Fibroblast of skin of right biceps (primary cell): ENCODE measurements around the gene CTNNA3.
A peak's percentile ranks its signal among the peaks of the same experiment; 100 is the strongest.

Experiments
- DNase-seq: peaks from one replicate; pipeline ENCODE4 v3.0.0-alpha.2; 2013

CTNNA3 gene

DNA sequence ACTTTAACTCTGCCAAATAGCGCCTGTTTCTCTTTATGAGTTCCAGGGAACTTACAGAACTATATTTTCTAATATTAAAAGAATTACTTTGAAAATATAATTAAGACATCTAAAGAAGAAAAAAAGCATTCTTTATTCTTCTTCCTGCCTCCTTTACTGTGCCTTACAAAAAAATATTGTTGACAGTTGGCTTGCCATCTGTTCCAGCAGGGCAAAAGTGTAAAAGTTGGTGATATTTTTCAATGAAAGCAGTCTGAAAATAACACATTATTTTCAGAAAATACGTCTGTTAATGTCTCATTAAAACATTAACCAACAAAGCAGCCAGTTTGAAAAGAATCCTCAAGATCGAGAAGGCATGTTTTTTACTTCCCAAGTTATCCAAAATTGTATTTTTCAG is 1802.3 kb downstream of the CTNNA3 start:
- DNase-seq: no peak

DNA sequence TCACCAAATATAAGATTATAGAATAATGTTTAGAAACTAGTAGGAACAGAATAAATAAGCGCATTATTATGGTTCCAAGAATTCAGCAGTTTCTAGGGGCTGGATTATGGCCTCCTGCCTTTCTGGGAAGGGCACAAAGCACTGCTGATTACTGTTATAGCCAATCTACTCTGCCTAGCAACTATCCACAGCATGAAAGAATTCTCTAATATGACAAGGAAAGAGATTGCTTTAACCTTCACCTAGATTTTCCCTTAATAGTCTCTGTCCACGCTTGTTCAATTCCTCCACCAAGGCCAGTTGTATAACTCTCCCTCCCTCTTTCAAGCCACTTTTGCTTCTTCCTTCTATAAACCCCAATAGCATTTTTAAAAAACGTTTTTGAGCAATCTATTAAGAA is 1803.7 kb downstream of the CTNNA3 start:
- DNase-seq: no peak

DNA sequence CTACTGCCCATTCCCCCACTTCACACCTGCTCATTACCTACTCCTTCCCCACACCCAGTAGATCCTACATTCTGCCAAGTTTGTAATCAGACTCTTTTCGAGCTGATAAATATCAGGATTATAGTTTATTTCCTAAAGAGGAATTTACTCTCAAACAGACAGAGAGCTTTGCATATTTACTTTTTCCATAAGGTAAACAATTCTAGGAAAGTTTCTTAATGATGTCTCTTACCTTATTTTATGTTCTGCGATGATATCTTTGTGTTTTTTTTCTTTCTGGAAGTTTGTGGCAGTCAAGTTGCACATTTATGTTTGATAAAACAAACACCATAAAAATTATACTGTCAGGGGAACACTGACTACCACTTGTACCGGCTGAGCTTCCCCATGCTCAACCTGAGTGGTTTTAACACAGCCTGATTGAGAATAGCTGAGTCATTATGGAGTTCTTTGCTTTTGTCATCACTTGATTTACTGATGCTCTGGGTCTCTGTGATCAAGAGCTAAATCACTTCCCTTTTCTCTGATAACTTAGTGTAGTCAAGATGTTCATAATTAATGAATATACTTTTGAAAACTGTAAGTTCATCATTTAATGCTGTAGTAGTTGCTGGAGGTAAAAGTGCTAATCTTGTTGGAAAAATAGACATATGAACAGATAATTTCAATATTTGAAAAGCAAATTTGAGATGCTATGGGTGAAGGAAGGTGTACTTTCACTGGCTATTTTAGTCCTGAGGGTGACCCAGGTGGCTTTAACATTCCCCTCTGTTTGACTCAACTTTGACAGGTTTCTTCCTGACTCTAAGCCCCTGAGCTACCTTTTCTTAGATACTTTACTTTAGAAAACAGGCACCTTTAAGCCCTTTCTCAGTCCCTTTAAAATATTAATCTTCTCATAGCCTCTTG is 1804.7 kb downstream of the CTNNA3 start:
- DNase-seq: peak; percentile 0

DNA sequence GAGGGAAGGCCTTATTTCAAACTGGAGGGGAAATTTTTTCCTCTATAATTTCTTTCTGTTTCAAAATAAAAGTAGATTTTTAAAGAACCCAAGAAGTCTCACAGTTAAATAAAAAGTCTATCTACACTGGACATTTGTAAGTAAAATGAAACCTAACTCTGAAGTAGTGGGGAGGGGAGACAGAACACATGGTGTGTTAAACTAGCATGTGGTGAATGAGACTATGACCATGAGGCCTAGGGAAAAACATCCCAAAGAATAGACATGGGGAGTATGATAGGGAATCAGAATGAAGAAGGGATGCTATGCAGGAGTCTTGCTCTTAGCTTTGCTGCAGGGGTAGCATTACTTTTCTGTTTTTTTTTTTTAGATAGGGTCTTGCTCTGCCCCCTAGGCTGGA is 1831.5 kb downstream of the CTNNA3 start:
- no peak for DNase-seq

DNA sequence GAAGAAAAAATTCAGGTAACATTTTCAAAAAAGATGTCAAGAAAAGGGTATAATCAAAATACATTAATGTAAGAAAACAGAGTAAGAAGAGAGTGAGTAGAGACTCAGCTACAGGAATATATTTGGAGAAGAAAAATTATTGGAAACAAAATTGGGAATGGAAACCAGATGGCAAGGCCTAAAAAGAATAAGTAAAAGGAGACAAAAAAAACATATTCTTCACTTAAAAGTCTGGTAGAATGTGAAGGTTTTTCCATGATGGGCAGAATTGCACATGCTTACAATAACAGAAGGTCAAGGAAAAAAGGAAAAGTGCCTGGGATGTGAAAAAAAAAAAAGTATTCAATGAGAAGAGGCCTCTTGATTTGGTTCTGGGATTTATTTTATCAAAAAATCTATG is 1832.0 kb downstream of the CTNNA3 start:
- no peak for DNase-seq
